Tibial nerve (tissue), 4 donors: ENCODE results near the gene ELMOD1. TPM values are rescaled to one million over a fixed set of nuclear protein-coding genes. Genes with fewer than 3 reads are reported as not detected.

Source experiments
- DNase-seq, 2 donors: peaks; one replicate each; pipeline ENCODE4 v3.0.0-alpha.2; 2019; ENCODE audit warnings: low spot score in 2 of 2
- H3K27ac ChIP-seq, 4 donors: fragments of 200-600 bp; sonication (generic) in 3 of 4; one replicate each; pipeline ENCODE4 v1.5.1; 2017 to 2019; ENCODE audit warnings: mild to moderate bottlenecking in 1 of 4
- H3K27me3 ChIP-seq, 2 donors: fragments of 200-600 bp; sonication (generic) in 1 of 2; one replicate each; pipeline versions ENCODE4 v1.5.1 to v1.6.0; 2017 to 2019
- H3K36me3 ChIP-seq, 3 donors: fragments of 200-600 bp; sonication (generic); one replicate each; pipeline ENCODE4 v1.5.1; 2018 to 2019
- H3K4me1 ChIP-seq, 4 donors: fragments of 200-600 bp; sonication (generic) in 3 of 4; one replicate each; pipeline ENCODE4 v1.5.1; 2017 to 2019
- H3K4me3 ChIP-seq, 4 donors: fragments of 200-600 bp; sonication (generic) in 3 of 4; one replicate each; pipeline ENCODE4 v1.5.1; 2017 to 2019; ENCODE audit warnings: mild to moderate bottlenecking in 1 of 4, moderate library complexity in 1 of 4
- H3K9me3 ChIP-seq, 4 donors: fragments of 200-600 bp; sonication (generic) in 3 of 4; one replicate each; pipeline ENCODE4 v1.5.1; 2017 to 2019
- CTCF ChIP-seq, 5 experiments: fragments of 200-600 bp in 3 of 5; fragments of 450-650 bp in 2 of 5; sonication (generic) in 3 of 5; IDR thresholded peaks; one replicate each; pipeline ENCODE4 v1.5.1; 2016 to 2019; ENCODE audit warnings: antibody characterized with exemption in 5 of 5, mild to moderate bottlenecking in 3 of 5, moderate library complexity in 2 of 5
- EP300 ChIP-seq, 2 donors: sonication (generic); formaldehyde crosslinking; IDR thresholded peaks; one replicate each; pipeline ENCODE4 v1.6.1; 2017; ENCODE audit warnings: antibody characterized with exemption in 2 of 2, mild to moderate bottlenecking in 1 of 2
- POLR2A ChIP-seq, 2 donors: fragments of 450-650 bp; IDR thresholded peaks; one replicate each; pipeline ENCODE4 v1.6.1; 2017; ENCODE audit warnings: antibody characterized with exemption in 2 of 2, mild to moderate bottlenecking in 2 of 2, moderate library complexity in 2 of 2
- WGBS, 2 donors: methylation state at CpG; one replicate each; pipeline ENCODE4 v1.1.5; 2018; 5-methylcytosine and 5-hydroxymethylcytosine counted together
- total RNA-seq, 4 donors: library from RNA; depleted of rRNA; stranded (reverse); fragments of >200 nt; gene quantifications; one replicate each; pipeline ENCODE4 v1.1.0, GENCODE V29; 2016

Gene ELMOD1
- total RNA-seq, 4 donors from 2014 or later, result 0.30 to 1.2 (median 0.85) TPM

DNA sequence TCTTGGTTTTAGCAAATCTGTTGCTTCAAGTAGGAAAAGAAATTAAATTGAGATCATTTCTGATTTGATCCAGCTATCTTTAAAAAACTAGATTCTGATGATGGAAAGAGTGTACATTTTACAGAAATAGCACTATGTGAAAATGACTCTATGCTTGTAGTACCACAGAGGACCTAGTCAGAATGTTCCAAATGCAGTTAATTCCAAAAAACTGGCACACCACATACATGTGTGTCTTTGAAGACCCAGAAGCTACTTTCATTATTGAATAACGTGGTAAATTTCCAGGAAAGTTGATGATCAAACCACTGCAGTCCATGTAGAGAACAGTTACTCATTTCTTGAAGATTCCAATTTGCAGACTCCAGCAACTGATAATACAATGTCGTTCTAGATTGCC lies 3.8 kb downstream of the ELMOD1 start:
- H3K27me3 ChIP-seq, result peaks cover 0 to 47% of the 10 kb centered on the region in 2 donors
- no peak for DNase-seq

DNA sequence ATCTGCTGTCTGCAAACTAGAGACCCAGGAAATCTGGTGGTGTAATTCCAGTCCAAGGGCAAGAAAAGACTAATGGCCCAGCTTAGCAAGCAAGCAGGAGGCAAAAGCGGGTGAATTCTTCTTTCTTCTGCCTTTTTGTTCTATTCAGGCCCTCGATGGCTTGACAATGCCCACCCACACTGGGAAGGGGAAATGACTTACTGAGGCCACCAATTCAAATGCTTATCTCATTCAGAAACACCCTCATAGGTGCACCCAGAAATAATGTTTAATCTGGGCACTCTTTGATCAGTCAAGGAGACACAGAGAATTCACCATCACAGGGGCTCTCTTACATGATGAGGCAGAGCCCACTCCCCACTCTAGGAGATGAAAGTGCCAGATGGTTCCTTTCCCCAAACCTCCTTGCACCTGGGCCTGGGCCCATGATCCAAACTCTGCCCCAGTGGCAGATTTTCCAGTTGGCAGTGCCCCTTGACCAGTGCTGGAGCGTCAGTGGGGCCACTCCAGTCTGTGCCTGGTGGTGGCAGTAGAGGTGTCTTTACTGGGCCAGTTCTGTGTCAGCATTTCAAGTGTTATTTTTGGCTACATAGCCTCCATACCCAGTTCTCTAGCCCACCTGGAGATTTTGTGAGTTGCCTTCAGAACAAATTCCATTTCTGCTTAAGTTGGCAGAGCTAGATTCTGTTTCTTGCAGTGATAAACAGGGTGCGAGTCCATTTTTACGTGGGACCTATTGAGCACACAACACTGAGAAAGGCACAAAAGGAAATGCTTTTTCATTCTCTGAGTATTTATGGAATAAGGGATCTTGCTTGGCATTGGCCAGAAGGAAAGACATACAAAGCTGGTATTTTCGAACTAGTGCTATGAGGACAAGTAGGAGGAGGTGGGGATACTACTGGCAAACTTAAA lies 7.5 kb downstream of the ELMOD1 start:
- no peak for DNase-seq
- Histone ChIP-seq H3K36me3 (no peaks in the 10 kb centered on the region), H3K4me1 (no peaks in the 10 kb centered on the region), H3K27ac (no peak overlapping the region), H3K4me3 (no peak overlapping the region), H3K27me3 (peaks cover 0 to 25% of the 10 kb centered on the region in 2 donors), H3K9me3 (no peaks in the 10 kb centered on the region)
- TF ChIP-seq POLR2A (IDR thresholded peaks at IDR 0.05), result no peak
- no peak for TF ChIP-seq CTCF (IDR thresholded peaks at IDR 0.05)
- no peak for TF ChIP-seq EP300 (IDR thresholded peaks at IDR 0.05)
- WGBS, 2 donors, result 63 to 65% methylated on average over 6 of the region's 6 CpGs

More for the DNA sequence above, 3.8 kb downstream of the ELMOD1 start:
- Histone ChIP-seq H3K4me3 (no peak overlapping the region), H3K9me3 (no peaks in the 10 kb centered on the region), H3K27ac (no peak overlapping the region), H3K4me1 (peaks cover 0 to 26% (median 9%) of the 10 kb centered on the region in 4 donors), H3K36me3 (no peaks in the 10 kb centered on the region)
- TF ChIP-seq POLR2A (IDR thresholded peaks at IDR 0.05) (no peak), CTCF (IDR thresholded peaks at IDR 0.05) (no peak), EP300 (IDR thresholded peaks at IDR 0.05) (no peak)
- WGBS, 2 donors, result 47 to 59% methylated on average over 2 of the region's 2 CpGs

DNA sequence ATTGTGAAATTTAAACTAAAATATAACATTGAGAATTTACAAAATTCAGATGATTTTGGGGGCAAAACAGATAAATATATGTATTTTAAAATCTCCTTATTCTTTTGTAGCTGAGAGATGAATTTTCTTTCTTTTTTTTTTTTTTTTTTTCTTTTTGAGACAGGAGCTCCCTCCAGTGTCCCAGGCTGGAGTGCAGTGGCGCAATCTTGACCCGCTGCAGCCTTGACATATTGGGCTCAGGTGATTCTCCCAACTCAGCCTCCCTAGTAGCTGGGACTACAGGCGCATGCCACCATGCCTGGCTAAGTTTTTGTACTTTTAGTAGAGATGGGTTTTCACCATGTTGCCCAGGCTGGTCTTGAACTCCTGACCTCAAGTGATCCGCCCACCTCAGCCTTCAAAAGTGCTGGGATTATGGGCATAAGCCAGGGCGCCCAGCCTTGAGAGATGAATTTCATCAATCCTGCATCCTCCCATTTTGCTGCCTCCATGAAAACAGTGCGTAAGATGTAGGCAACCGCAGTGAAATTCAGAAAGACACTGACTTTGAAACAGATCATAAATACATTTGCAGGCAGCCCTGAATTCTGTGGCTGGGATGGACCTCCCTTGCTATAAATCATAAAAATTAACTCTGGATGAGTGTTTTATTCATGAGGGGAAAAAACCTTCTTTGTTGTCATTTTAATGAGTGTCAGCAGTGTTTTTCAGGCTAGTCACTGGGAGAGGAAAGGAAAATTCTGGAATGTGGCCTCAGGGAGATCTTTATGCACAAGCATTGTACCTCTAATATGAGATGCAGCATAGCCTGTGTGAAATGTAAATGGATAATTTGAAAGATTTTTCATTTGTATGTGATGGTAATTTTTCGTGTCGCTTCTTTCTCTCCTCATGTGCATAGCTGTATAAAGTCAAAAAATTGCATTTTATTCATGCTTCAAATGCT lies 14.4 kb downstream of the ELMOD1 start:
- Histone ChIP-seq H3K9me3 (no peaks in the 10 kb centered on the region), H3K27me3 (peaks cover 0 to 20% of the 10 kb centered on the region in 2 donors), H3K36me3 (no peaks in the 10 kb centered on the region), H3K27ac (no peak overlapping the region), H3K4me3 (no peak overlapping the region), H3K4me1 (no peaks in the 10 kb centered on the region)
- no peak for TF ChIP-seq EP300 (IDR thresholded peaks at IDR 0.05)
- no peak for TF ChIP-seq CTCF (IDR thresholded peaks at IDR 0.05)
- no peak for TF ChIP-seq POLR2A (IDR thresholded peaks at IDR 0.05)
- DNase-seq, result no peak
- WGBS, 2 donors, result 73 to 81% methylated on average over 9 of the region's 9 CpGs

DNA sequence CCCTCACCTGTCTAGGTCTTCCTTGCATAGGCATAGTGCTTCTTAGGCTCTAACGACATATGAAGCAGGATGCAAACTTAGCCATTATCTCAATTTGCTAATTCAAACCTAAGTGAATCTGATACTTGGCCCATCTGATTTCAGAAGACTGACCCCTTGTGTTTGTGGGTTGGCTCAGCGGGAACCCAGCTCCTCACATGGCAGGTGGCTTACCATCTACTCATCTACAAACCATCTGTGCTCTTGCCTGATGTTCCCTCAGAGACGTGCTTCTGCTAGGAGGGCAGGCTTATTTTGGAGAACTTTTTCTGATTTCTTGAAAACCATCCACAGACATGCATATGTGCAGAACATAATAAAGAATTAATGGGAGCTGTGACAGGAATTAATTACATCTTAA lies 15.2 kb downstream of the ELMOD1 start:
- no peaks in the 10 kb centered on the region for H3K4me1 ChIP-seq
- peaks cover 0 to 20% of the 10 kb centered on the region in 2 donors for H3K27me3 ChIP-seq
- no peak for DNase-seq
- WGBS, 2 donors, result 77 to 85% methylated on average over 3 of the region's 3 CpGs
- no peak for TF ChIP-seq CTCF (IDR thresholded peaks at IDR 0.05)
- no peak for TF ChIP-seq EP300 (IDR thresholded peaks at IDR 0.05)
- no peak for TF ChIP-seq POLR2A (IDR thresholded peaks at IDR 0.05)
- no peak overlapping the region for H3K4me3 ChIP-seq
- H3K9me3 ChIP-seq, result no peaks in the 10 kb centered on the region
- no peaks in the 10 kb centered on the region for H3K36me3 ChIP-seq
- no peak overlapping the region for H3K27ac ChIP-seq
